DOHH2 (cell line): ENCODE measurements around the gene DUS3L.

Experiments
- H3F3A ChIP-seq: fragments of 200-600 bp; sonication (generic), shearing (Covaris generic); 2 replicates; pipeline ENCODE4 v1.6.0; 2016; ENCODE audit warnings: antibody characterized with exemption, mild to moderate bottlenecking; ENCODE audit not compliant: control insufficient read depth, insufficient read depth
- H3K27ac ChIP-seq: fragments of 200-600 bp; sonication (generic); 2 replicates; pipeline ENCODE4 v1.5.1; 2014; ENCODE audit warnings: low read depth, mild to moderate bottlenecking, low read length, moderate library complexity
- H3K27me3 ChIP-seq: fragments of 200-600 bp; sonication (generic); 2 replicates; pipeline ENCODE4 v1.6.1; 2014; ENCODE audit warnings: mild to moderate bottlenecking, low read length, mixed read lengths; ENCODE audit not compliant: control insufficient read depth
- H3K36me3 ChIP-seq: fragments of 200-600 bp; sonication (generic); 2 replicates; pipeline ENCODE4 v1.6.1; 2014; ENCODE audit warnings: mild to moderate bottlenecking, low read length, moderate library complexity, mixed read lengths; ENCODE audit not compliant: control insufficient read depth
- H3K4me1 ChIP-seq: fragments of 200-600 bp; sonication (generic); 2 replicates; pipeline ENCODE4 v1.6.1; 2014; ENCODE audit warnings: mild to moderate bottlenecking, low read length, mixed read lengths; ENCODE audit not compliant: control insufficient read depth
- H3K4me2 ChIP-seq: fragments of 200-600 bp; sonication (generic); 2 replicates; pipeline ENCODE4 v1.6.0; 2014; ENCODE audit warnings: mild to moderate bottlenecking, low read length, moderate library complexity
- H3K4me3 ChIP-seq: fragments of 200-600 bp; sonication (generic); 2 replicates; pipeline ENCODE4 v1.5.1; 2014; ENCODE audit warnings: mild to moderate bottlenecking, low read length, mixed read lengths
- H3K79me2 ChIP-seq: fragments of 200-600 bp; sonication (generic); 2 replicates; pipeline ENCODE4 v1.6.1; 2014; ENCODE audit warnings: mild to moderate bottlenecking, low read length, mixed read lengths; ENCODE audit not compliant: control insufficient read depth
- H3K9me2 ChIP-seq: fragments of 200-600 bp; sonication (generic); replicated peaks from 2 replicates; pipeline ENCODE4 v1.6.1; 2014; ENCODE audit warnings: mild to moderate bottlenecking, low read length, mixed read lengths; ENCODE audit not compliant: control insufficient read depth
- H3K9me3 ChIP-seq: fragments of 200-600 bp; sonication (generic); 2 replicates; pipeline ENCODE4 v1.6.1; 2014; ENCODE audit warnings: antibody characterized with exemption, low read length, mixed read lengths; ENCODE audit not compliant: control insufficient read depth, insufficient read depth
- H4K20me1 ChIP-seq: fragments of 200-600 bp; sonication (generic); 2 replicates; pipeline ENCODE4 v1.6.0; 2014; ENCODE audit warnings: low read depth, mild to moderate bottlenecking, antibody characterized with exemption, low read length, moderate library complexity; ENCODE audit not compliant: control insufficient read depth, insufficient read depth
- CTCF ChIP-seq: fragments of 200-600 bp; sonication (generic); IDR thresholded peaks from one replicate; pipeline ENCODE4 v1.5.1; 2014; ENCODE audit warnings: antibody characterized with exemption, mild to moderate bottlenecking, low read depth, low read length; ENCODE audit not compliant: poor library complexity, severe bottlenecking
- EZH2phosphoT487 ChIP-seq: fragments of 200-600 bp; sonication (generic); IDR thresholded peaks from 2 replicates; pipeline ENCODE4 v1.6.1; 2017; ENCODE audit warnings: borderline replicate concordance, mild to moderate bottlenecking, antibody characterized with exemption, low read length, moderate library complexity, mixed read lengths

Gene DUS3L

GRCh38 chr19:5786593-5787408 is 4.2 kb downstream of the DUS3L start:
- no peaks in the 10 kb centered on the region for H3F3A ChIP-seq
- H3K79me2 ChIP-seq = peaks cover 20% of the 10 kb centered on the region
- no peaks in the 10 kb centered on the region for H3K9me3 ChIP-seq
- H3K27ac ChIP-seq = no peak overlapping the region
- H3K36me3 ChIP-seq = peaks cover 62% of the 10 kb centered on the region
- no peaks in the 10 kb centered on the region for H3K27me3 ChIP-seq
- no peaks in the 10 kb centered on the region for H3K9me2 ChIP-seq
- H3K4me1 ChIP-seq = peaks cover 11% of the 10 kb centered on the region
- no peak overlapping the region for H3K4me2 ChIP-seq
- TF ChIP-seq CTCF = no peak
- TF ChIP-seq EZH2phosphoT487 = no peak
- H3K4me3 ChIP-seq = no peak overlapping the region
- peaks cover 4% of the 10 kb centered on the region; the same call in 1 of the 2 replicates for H4K20me1 ChIP-seq

- Histone ChIP-seq H3K4me2 (no peak overlapping the region), H3K4me1 (peaks cover 7% of the 10 kb centered on the region), H3K9me3 (no peaks in the 10 kb centered on the region), H3K4me3 (no peak overlapping the region), H3K79me2 (peaks cover 19% of the 10 kb centered on the region), H4K20me1 (peaks cover 4% of the 10 kb centered on the region; the same call in 1 of the 2 replicates), H3K27ac (no peak overlapping the region), H3K9me2 (no peaks in the 10 kb centered on the region), H3K36me3 (peaks cover 59% of the 10 kb centered on the region), H3K27me3 (no peaks in the 10 kb centered on the region), H3F3A (no peaks in the 10 kb centered on the region)
- no peak for TF ChIP-seq EZH2phosphoT487
- TF ChIP-seq CTCF = no peak
Observed at GRCh38 chr19:5785423-5785822, 5.5 kb downstream of the DUS3L start.

- peaks cover 52% of the 10 kb centered on the region for H3K36me3 ChIP-seq
Observed at GRCh38 chr19:5784581-5785147, 6.3 kb downstream of the DUS3L start, which contains the start of gene PRR22. Gene PRR22, minus strand, starts transcription at chr19:5784746. Its CDS starts 86 bp downstream, at chr19:5784660.

More at GRCh38 chr19:5784581-5785147, 6.3 kb downstream of the DUS3L start, which contains the start of gene PRR22:
- Histone ChIP-seq H3F3A (no peaks in the 10 kb centered on the region), H3K4me3 (no peak within 1 kb of the TSS), H3K79me2 (peaks cover 12% of the 10 kb centered on the region), H3K9me2 (no peaks in the 10 kb centered on the region), H4K20me1 (no peaks in the 10 kb centered on the region; the same call in 1 of the 2 replicates), H3K27ac (no peak within 1 kb of the TSS), H3K9me3 (no peaks in the 10 kb centered on the region), H3K27me3 (no peaks in the 10 kb centered on the region), H3K4me1 (peaks cover under 1% of the 10 kb centered on the region; the same call in 1 of the 2 replicates), H3K4me2 (no peak within 1 kb of the TSS)
- TF ChIP-seq CTCF (no peak), EZH2phosphoT487 (no peak)
